ENCODE data around the gene KIF4A.

KIF4A gene

DNA sequence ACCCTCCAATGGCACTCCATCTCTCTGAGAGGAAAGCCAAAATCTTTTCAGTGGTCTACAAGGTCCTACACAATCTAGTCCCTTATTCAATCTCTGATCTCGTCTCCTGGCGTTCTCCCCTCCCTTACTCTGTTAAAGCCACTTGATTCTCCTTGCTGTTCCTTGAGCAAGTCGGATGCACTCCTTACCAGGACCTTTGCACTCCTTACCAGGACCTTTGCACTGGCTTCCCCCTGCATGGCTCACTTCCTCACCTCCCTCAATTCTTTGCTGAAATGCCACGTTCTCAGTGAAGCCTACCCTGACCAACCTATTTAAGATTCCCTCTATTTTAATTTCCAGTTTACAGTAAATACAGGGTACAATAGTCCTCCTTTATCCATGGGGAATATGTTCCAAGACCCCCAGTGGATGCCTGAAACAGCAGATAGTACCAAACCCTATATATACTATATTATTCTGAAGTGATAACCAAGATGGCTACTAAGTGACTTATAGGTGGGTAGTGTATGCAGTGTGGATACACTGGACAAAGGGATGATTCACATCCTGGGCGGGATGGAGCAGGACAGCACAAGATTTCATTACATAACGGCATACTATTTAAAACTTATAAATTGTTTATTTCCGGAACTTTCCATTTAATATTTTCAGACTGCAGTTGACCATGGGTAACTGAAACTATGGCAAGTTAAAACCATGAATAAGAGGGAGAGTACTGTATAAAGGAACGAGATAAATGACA is 148.2 kb downstream of the KIF4A start:
- DNase-seq (ENCODE audit: low spot score), result no peak

DNA sequence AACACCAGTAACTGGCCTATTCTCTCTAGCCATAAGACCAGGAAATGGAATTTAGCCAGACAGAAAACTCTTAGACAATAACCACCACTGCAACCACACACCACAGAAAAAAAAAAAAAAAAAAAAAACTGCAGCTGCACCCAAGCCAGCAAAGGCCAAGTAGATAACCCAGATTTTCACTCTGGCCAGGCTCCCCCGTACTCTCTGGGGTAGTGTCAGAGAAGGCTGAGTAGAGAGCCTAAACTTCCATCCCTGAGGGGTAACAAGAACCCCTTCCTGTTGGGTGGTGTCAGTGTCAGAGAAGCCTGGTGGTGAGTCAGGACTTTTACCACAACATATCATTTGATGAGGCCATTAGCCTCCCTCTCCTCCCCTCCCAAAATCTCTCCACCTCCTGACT is 149.1 kb downstream of the KIF4A start:
- no peak for DNase-seq (ENCODE audit: low spot score)

DNA sequence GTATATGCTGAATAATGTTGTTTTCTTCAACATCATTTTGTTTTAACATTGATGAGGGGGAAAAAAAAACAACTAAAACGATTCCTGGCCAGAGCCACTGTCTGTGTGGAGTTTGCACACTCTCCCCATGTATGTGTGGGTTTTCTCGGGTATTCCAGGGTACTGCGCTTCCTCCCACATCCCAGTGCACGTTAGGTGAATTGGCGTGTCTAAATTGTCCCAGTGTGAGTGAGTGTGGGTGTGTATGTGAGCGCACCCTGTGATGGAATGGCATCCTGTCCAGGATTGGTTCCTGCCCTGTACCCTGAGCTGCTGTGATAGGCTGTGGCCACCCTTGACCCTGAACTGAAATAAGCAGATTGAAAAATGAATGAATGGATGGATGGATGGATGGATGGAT is 152.3 kb downstream of the KIF4A start:
- DNase-seq (ENCODE audit: low spot score), result no peak

DNA sequence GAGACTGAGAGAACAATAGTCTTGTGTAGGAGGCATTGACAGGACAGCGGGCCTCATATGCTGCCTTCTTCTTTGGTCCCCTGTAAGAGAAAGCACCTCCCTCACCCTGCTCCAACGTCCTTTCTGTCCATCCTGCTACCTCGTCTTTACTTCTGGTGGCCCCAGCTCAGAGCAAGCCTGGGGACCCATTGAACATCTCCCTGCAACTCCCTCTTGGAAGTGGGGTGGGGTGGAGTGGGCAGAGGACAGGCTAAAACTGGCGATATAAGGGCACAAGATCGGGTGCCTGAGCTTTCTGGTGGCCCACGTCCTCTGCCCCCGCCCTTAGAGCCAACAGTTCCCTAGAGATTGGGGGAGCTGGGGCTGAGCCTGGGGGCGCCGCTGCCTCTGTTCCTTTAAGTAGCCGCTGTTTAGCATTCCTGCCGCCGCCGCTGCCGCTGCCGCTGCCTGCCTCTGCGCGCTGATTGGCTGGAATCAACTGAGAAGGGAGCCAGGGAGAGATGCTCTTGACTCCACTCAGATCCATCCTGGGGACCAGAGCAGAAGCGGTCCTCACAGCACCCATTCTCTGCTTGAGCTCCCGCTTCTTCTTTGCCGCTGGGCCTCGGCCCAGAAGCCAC is 154.5 kb downstream of the KIF4A start, which contains the start of gene DLG3:
Gene DLG3 (plus strand): TSS at position 510 of the 620 bp plus-strand sequence. CDS start 367 bp downstream, outside the sequence.
- no peak for DNase-seq (ENCODE audit: low spot score)

DNA sequence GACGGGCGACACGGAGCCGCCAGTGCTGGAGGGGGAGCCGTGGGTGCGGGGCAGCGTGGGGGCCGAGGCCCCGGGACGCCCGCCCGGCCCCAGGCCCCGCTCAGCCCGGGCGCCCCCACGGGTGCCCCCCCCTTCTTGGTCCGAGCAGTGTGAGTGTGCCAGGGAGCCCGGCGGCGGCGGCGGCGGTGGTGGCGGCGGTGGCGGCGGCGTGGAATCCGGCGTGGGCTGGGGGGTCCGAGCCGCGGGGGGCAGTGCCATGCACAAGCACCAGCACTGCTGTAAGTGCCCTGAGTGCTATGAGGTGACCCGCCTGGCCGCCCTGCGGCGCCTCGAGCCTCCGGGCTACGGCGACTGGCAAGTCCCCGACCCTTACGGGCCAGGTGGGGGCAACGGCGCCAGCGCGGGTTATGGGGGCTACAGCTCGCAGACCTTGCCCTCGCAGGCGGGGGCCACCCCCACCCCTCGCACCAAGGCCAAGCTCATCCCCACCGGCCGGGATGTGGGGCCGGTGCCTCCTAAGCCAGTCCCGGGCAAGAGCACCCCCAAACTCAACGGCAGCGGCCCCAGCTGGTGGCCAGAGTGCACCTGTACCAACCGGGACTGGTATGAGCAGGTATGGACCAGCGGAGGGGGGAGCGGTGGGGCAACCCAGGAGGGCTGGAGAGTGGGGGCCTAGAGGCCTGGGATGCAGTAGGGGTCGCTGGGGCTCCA is 155.2 kb downstream of the KIF4A start:
- DNase-seq (ENCODE audit: low spot score), result no peak

DNA sequence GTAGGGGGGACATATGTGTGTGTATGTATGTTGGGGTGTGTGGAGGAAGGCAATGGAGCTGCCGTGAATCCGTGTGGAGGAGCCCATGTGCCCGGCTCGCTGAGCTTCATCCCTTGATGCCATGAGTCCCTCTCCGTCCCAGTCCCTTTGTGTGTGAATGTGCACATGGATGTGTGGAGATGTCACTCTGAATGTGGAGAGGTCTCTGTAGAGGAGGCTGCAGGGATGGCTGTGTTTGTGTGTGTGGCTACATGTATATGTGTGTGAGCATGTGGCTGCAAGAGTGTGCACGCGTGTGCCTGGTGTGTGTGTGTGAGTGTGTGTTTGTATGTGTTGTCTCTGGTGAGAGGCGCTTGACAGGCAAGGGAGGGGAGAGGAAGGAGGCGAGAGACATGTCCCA is 156.0 kb downstream of the KIF4A start:
- no peak for DNase-seq (ENCODE audit: low spot score)

DNA sequence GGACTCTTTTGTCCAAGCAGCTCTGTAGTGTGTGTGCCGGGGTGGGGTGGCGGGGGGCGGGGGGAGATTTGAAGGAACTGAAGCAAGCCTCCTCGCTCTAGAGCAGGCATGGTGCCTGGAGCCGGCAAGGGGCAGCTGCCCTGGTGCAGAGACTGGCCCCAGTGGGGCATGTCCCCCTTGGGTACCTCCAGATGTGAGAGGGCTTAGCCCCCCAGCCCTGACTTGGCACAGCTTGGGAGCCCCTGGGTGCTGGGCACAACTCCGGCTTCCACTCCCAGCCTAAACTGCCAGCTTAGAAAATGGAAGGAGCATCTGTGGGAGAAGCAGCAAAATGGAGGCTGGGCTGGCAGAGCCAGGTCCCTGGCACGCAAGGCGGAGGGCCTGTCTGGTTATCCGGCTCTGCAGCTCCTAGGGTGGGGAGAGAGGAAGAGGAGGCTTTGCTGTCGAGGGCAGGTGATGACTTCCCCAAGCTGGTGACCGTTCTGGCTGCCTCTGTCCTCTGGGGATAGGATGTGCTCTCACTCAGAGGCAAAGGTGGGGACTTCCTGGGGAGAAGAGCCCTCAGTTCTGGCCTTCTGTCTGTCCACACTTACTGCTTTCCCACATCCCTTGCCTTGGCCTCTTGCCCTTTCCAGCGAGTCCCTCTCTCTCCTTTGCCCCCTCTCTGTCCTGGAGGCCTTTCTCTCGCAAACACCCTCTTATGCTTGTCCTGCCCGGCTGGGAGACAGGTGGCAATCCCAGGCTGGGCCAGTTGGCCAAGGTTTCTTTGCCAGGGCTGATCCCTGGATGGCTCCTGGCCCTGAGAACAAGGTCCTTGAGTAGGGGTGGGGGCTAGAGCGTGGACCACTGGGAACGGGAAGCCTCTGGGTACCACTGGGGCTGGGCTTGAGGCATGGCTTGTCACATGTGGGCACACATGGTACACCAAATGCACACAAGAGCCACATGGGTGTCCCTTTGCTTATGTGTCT is 156.8 kb downstream of the KIF4A start:
- no peak for DNase-seq (ENCODE audit: low spot score)

DNA sequence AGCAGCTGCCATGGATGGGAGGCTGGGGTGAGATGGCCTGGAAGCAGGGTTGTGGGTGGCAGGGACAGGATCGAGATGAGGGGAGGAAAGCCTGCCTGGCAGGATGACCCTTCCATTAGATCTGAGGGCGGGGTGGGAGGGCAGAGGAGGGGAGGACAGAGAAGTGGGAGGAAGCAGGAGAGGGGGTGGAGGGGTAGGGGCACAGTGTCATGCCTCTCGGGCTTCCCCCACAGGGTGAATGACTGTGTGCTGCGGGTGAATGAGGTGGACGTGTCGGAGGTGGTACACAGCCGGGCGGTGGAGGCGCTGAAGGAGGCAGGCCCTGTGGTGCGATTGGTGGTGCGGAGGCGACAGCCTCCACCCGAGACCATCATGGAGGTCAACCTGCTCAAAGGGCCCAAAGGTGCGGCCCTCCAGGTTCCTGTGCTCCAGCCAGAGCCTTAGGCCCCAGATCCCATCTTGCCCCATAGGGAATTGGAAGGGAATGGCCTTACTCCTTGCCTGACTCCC is 159.6 kb downstream of the KIF4A start:
- no peak for DNase-seq (ENCODE audit: low spot score)

DNA sequence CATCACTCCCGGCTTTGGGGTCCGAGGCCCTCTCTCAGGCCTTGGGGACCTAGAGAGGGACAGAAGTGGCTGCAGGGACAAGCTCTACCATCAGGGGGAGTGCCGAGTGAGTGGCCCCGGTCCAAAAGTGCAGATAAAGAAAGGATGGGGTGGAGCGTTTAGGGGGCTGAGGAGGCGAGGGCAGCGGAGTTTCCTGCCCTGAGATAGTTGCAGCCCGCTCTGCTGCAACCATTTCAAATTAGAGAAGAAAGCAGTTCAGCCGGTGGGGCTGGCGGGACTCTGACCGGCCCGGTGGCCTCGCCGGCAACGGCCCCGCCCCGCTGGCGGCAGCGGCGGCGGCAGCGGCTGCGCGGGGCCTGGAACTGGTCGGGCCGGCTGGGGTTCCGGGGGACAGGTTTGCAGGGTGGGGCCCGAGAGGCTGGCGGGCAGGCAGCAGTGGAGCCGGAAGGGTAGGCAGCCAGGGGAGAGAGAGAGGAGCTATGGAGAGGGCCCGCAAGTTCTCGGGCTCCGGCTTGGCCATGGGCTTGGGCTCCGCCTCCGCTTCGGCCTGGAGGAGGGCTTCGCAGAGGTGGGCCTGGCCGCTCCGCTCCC is 162.3 kb downstream of the KIF4A start:
- peak; percentile 54 for DNase-seq (ENCODE audit: low spot score)

DNA sequence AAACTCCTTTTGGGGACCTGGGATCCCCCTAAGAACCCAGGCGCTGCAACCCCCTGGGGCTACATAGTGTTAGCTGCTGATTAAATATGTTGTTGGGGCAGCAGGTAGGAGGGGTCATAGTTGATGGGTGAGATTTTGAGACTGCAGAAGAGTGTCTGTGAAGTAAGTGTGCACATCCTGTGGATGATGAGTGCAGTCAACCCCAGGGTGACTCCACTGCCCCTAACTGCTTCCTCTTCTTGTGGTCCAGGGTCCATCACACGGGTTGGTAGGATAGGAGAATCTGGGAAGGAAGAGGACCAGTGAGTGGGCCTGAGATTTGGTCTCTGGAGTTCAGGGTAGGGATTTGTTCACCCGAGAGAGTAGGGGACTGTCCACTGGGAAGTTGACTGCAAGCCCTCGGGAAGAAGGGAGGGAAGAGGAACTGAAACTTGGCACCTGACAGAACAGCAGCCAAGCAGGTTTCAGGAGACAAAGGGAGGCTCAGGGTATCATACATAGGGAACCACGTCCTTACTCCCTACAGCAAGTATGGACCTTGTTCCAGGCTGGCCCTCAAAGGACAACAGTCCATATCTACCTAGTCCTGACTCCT is 163.2 kb downstream of the KIF4A start:
- no peak for DNase-seq (ENCODE audit: low spot score)

DNA sequence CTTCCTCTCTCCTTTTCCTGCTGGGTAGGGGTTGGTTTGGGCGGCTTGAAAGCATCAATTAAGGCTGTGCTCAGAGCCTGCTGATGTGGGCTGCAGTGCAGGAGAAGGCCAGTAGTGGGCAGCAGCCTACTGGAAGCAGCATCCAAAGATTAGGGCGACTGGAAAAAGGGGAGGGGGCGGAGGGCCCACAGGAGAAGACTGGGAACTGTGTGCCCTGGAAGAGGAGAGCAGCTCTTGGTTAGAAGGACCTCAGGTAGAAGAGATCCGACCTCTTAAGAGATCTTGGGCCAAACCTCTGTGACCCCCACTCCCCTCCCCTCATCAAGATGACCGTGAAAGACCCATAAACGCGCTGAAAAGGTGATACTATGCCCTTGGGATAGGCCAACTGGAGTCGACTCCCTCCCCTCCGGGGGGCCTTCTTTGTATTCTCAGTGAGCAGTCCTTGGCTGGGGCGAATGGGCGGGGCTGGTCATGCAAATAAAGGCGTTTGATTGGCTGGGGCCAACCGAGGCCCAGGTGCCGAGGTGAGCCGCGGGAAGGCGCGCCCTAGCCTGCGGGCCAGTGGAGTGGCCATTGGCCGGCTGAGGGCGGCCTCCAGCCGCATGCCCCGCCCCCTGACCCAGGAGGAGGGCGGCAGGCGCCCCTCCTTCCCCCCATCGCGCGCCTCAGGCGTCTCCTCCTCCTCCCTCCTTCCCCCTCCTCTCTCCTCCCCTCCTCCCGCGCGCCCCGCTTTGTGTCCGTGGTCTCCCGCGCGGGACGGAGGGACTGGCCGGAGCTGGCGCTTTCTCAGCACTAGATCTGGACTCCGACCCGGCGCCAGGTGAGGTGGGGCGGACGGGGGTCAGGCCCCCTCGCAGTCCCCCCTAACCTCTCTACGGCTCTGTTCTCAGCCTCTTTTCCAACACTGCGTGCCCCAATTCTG is 164.8 kb downstream of the KIF4A start:
- peak; percentile 86 for DNase-seq (ENCODE audit: low spot score)

DNA sequence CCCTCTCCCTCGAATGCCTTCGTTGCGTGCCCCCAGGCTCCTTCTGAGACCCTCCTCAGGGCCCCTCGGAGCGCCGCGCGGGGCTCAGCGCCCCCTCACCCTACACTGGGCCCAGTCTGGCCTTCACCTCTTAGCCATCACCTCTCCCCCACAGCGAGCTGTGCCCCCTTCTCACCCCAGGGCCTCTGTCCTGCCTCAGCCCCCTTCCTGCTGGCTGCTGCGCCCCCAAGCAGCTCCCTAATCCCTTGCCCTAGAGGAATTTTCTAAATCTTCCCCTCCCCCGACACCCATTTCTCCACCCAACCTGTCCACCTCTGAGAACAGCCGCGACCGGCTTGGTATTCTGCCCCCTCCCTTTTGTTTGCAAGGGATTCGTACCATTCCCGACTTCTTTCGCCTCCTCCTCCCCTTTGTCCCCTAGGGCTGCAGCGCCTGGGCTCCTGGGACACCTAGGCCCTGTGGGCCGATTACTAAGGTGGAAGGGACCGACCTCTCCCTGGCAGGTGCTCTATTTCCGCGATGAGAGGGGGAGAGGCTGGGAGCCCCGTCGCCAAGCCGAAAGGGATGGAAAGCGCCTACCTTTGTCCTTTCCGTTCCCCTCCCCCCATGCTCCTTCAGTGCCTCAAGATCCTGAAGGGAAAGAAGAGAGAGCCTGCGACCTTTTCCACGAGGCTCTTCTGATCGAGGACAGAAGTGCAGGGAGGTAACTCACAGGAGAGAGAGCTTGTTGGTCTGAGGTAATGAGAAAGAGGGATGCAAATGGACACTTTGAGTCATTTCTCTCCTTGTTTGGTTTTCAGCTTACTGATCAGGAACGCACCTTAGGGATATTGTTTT is 165.7 kb downstream of the KIF4A start:
- peak; percentile 3 for DNase-seq (ENCODE audit: low spot score)

DNA sequence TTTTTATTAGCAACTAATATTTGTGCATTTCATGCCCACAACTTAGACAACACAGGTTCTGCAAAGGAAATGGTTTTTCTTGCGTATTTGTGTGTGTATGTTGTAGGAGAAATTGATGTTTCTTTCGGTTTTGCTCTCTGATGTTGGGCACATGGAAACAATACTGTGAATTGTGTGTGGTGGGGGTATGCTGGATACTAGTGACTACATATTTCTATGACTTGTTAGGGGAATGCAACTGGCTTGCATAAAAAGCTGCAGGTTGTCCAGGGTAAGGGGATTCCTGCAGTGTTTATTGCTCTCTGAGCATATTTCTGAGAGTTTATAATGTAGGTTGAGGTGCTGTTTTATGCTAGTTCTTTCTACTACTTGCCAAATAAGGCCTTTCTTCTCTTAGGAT is 166.4 kb downstream of the KIF4A start:
- DNase-seq (ENCODE audit: low spot score), result no peak

DNA sequence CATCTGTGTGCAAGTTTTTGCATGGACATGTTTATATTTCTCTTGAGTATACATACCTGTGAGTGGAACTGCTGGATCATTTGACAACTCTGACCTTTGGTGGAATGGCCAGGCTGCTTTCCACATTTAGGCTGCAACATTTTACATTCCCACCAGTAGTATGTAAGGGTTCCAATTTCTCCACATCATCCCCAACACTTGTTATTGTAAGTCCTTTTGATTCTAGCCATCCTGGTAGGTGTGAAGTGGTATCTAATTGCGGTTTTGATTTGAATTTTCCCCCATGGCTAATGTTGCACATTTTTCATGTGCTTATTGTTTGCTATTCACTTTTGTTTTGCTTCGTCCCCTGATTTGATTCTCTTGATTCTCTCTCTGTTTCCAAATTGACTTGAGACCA is 171.1 kb downstream of the KIF4A start:
- no peak for DNase-seq (ENCODE audit: low spot score)

DNA sequence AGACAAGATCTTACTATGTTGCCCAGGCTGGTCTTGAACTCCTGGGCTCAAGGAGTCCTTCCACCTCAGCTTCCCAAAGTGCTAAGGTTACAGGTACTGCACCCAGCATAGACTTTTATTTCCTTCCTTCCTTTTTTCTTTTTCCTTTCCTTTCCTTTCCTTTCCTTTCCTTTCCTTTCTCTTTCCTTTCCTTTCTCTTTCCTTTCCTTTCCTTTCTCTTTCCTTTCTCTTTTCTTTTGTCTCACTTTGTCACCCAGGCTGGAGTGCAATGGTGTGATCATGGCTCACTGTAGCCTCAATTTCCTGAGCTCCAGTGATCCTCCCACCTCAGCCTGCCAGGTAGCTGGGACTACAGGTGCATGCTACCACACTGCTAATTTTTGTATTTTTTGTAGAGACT is 174.1 kb downstream of the KIF4A start:
- DNase-seq (ENCODE audit: low spot score), result no peak

DNA sequence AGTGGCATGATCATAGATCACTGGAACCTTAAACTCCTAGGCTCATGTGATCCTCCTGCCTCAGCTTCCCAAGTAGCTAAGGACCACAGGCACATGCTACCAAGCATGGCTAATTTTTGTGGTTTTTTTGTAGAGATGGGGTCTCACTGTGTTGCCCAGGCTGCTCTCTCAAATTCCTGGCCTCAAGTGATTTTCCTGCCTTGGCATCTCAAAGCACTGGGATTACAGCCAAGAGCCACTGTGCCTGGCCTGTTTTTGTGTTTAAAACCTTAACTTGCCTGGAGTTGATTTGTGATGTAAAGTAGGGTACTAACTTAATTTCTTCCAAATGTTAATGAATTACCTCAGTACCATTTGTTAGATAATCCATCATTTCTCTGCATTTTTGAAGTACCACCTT is 177.1 kb downstream of the KIF4A start:
- DNase-seq (ENCODE audit: low spot score), result no peak

DNA sequence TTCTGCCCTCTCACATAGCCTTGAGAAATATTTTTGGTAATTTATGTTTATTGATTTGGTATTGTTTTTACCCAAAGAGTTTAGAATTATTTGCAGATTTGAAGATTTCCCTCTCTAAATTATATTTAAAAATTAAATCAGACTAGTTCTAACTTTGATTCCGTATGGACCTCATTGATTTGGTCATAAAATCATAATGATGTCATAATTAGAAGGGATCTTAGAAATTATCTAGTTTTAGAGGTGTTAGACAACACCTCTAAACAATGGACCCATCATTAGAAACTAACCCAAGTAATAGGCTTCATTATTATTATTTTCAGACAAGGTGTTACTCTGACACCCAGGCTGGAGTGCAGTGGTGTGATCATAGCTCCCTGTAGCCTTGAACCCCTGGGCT is 178.8 kb downstream of the KIF4A start:
- no peak for DNase-seq (ENCODE audit: low spot score)

Measured in NAMALWA (cell line).